ENCODE measurements around the gene PLXNA4. TPM values are rescaled to one million over a fixed set of nuclear protein-coding genes. Genes with fewer than 3 reads are reported as not detected.
A peak's percentile ranks its signal among the peaks of the same experiment; 100 is the strongest.

Gene PLXNA4
- total and polyA plus RNA-seq, 9 of the 15 experiments (the other 6 are each of a cell fraction or from before 2014, with no cell fraction given) = under 0.01 to 0.09 TPM; not detected in 7

DNA sequence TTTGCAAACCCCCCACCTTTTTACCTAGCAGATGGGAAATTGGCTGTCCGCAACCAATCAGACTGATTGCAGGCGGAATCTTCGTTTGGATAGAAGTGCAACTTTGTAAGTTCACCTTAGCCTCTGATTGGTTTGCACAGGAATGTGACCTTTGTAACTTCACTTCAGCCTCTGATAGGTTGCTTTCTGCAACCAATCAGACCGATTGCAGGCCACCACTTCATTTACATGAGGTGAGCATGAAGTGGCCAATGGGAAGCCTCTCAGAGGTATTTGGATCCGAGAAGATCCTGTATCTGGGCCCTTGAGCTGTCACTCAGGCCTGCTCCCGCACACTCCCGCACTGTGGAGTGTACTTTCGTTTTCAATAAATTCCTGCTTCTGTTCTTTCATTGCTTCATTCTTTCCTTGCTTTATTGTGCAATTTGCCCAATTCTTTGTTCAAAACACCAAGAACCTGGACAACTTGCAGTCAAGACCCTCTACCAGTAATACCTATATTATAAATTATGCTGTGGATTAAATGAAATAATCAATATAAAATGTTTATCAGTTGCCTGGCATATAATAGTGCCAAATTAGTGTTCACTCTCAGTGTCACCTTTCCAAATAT is 491.4 kb downstream of the PLXNA4 start:
- Histone ChIP-seq H3K27me3 (ENCODE audit: control insufficient read depth in 2 of 2, insufficient read depth in 2 of 2, low read length in 2 of 2) (peaks cover 3 to 30% of the 10 kb centered on the region in 2 experiments; a peak in 2 of 5 replicates), H3K4me3 (no peak overlapping the region), H4K20me1 (replicated peaks; ENCODE audit: control insufficient read depth, insufficient read depth, low read length) (no peaks in the 10 kb centered on the region), H3K4me1 (replicated peaks in 1 of 2; ENCODE audit: control insufficient read depth in 2 of 2, insufficient read depth in 2 of 2, low read length in 2 of 2) (no peaks in the 10 kb centered on the region), H3K27ac (ENCODE audit: extremely low read depth, low read depth, low read length) (no peak overlapping the region), H3K9me3 (replicated peaks; ENCODE audit: control insufficient read depth, insufficient read depth, low read depth, low read length) (no peaks in the 10 kb centered on the region), H2AFZ (ENCODE audit: low read depth, low read length) (peak overlapping the region; percentile 23), H3K79me2 (ENCODE audit: control insufficient read depth, insufficient read depth, low read length) (no peaks in the 10 kb centered on the region), H3K9ac (ENCODE audit: insufficient read depth in 1 of 2, low read depth in 2 of 2, low read length in 2 of 2) (no peak overlapping the region), H3K9me1 (ENCODE audit: control insufficient read depth, insufficient read depth, low read length) (no peaks in the 10 kb centered on the region), H3K4me2 (ENCODE audit: insufficient read depth, low read length) (0 out of 2 replicates have a peak overlapping the region, but pooled peaks have one; percentile 13), H3K36me3 (ENCODE audit: control insufficient read depth, insufficient read depth, low read length) (no peaks in the 10 kb centered on the region)
- in situ Hi-C loops (cut with MboI) (no loop called here), intact Hi-C loops (cut with micrococcal nuclease) (no loop called here)
- peak; percentile 98 for ATAC-seq
- FAIRE-seq = peak; percentile 69
- DNase-seq (ENCODE audit: extremely low read depth in 1 of 4, low spot score in 3 of 4) = peak; percentile 37 to 56 (median 46)
- 8% methylated on average over 8 of the region's 8 CpGs for WGBS (ENCODE audit: insufficient coverage, low coverage, missing lambda C conversion rate)
- CTCF ChIA-PET (ENCODE audit: low intra/inter-chr PET ratio) = no interaction called here
- POLR2A ChIA-PET = interaction anchor here (0.6 to 0.8 kb wide), 2 partner anchors 16 to 1367 kb away, joined by 3 to 5 read pairs; no protein-coding TSS in a partner anchor
- no TSS peak for BruUV-seq (replicated peaks)
- TF ChIP-seq NFYB (IDR thresholded peaks at IDR 0.05; ENCODE audit: extremely low read depth, insufficient read length) (peak; percentile 66), ZNF398 (CRISPR knock-in tag; IDR thresholded peaks at IDR 0.05) (no peak), NRF1 (conservative IDR thresholded peaks at IDR 0.05 in 1 of 2, IDR thresholded peaks at IDR 0.05 in 1 of 2) (peak; percentile 26 to 35; a peak in 1 of 4 replicates), KLF10 (CRISPR knock-in tag; IDR thresholded peaks at IDR 0.05) (no peak), RBM25 (IDR thresholded peaks at IDR 0.05; ENCODE audit: low read depth, low read length, severe bottlenecking) (peak; percentile 52), CEBPB (tag; IDR thresholded peaks at IDR 0.05) (peak; percentile 83), RAD51 (IDR thresholded peaks at IDR 0.05; ENCODE audit: borderline replicate concordance, low read depth) (peak; percentile 29; the same call in 1 of the 2 replicates), NR2C1 (IDR thresholded peaks at IDR 0.05) (peak; percentile 58), NR2C1 (tag; IDR thresholded peaks at IDR 0.05) (peak; percentile 62; the same call in 1 of the 2 replicates), CREB3 (tag; conservative IDR thresholded peaks at IDR 0.05; ENCODE audit: low read depth) (no peak), MNT (conservative IDR thresholded peaks at IDR 0.05) (no peak), CEBPG (CRISPR knock-in tag; IDR thresholded peaks at IDR 0.05) (no peak), CEBPG (tag; conservative IDR thresholded peaks at IDR 0.05 in 1 of 2, IDR thresholded peaks at IDR 0.05 in 1 of 2) (peak; percentile 50 to 67; a peak in 3 of 4 replicates)
- TF ChIP-seq, protein P1, sequence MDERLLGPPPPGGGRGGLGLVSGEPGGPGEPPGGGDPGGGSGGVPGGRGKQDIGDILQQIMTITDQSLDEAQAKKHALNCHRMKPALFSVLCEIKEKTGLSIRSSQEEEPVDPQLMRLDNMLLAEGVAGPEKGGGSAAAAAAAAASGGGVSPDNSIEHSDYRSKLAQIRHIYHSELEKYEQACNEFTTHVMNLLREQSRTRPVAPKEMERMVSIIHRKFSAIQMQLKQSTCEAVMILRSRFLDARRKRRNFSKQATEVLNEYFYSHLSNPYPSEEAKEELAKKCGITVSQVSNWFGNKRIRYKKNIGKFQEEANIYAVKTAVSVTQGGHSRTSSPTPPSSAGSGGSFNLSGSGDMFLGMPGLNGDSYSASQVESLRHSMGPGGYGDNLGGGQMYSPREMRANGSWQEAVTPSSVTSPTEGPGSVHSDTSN (CRISPR knock-in tag; IDR thresholded peaks at IDR 0.05; ENCODE audit: low read depth) = peak; percentile 74
- TF ChIP-seq, protein P1 (tag; conservative IDR thresholded peaks at IDR 0.05; ENCODE audit: low read depth) = peak; percentile 88
